Activated naive CD4-positive, alpha-beta T cell treated with anti-CD3 and anti-CD28 coated beads, Interleukin-2, amount 10 ng/mL, durations not matched to agents 5 hours and 36 hours (primary cell): Measurements from ENCODE around the gene FCRLA. TPM values are rescaled to one million over a fixed set of nuclear protein-coding genes. Genes with fewer than 3 reads are reported as not detected.

Experiments
- total RNA-seq, 2 experiments: library from RNA; stranded (reverse); gene quantifications; one replicate each; pipeline ENCODE4 v1.2.3, GENCODE V29; 2021

The FCRLA gene
- not detected for total RNA-seq

GRCh38 chr1:161706482-161707347 lies at the start of gene FCRLA:
TSS of gene FCRLA (plus strand) at chr1:161707229. CDS start at chr1:161707265, 36 bp downstream.

GRCh38 chr1:161662684-161663339 lies 44.2 kb upstream of the FCRLA start, which contains the start of gene FCGR2B:
TSS of gene FCGR2B (plus strand) at chr1:161663143. CDS start at chr1:161663242, 99 bp downstream.

GRCh38 chr1:161720956-161721737 lies 14.1 kb downstream of the FCRLA start, which contains the start of gene FCRLB:
TSS of gene FCRLB (plus strand) at chr1:161721544. CDS start at chr1:161722673, 1,129 bp downstream.

GRCh38 chr1:161749509-161750407 lies 42.7 kb downstream of the FCRLA start, which contains the start of gene DUSP12:
TSS of gene DUSP12 (plus strand) at chr1:161749786. CDS start at chr1:161749802, 16 bp downstream.

Other genes with a start within 250 kb of the FCRLA start
- gene FCGR2A, start 201.8 kb upstream of the FCRLA start, total RNA-seq = not detected
- under 1 TPM; 0.10 to 0.12 TPM for gene HSPA6, start 182.7 kb upstream of the FCRLA start, total RNA-seq
- 1 to 10 TPM in 1 of 2 experiments, under 1 TPM in 1; 0.55 to 1.1 TPM for gene FCGR3A, start 157.4 kb upstream of the FCRLA start, total RNA-seq
- not detected for gene FCGR3B, start 76.1 kb upstream of the FCRLA start, total RNA-seq
- gene FCGR2B, start 44.1 kb upstream of the FCRLA start, total RNA-seq = not detected
- under 1 TPM; 0.39 to 0.53 TPM for gene FCRLB, start 14.3 kb downstream of the FCRLA start, total RNA-seq
- 10 to 100 TPM; 19.8 to 21.8 TPM for gene DUSP12, start 42.6 kb downstream of the FCRLA start, total RNA-seq
- gene ATF6, start 59.1 kb downstream of the FCRLA start, total RNA-seq = 10 to 100 TPM; 18.8 to 19.3 TPM